22Rv1 (cell line): Measurements from ENCODE around the gene SENP8.

ENCODE experiments used
- H3K27ac ChIP-seq: fragments of 450-650 bp; 2 replicates; pipeline ENCODE4 v1.5.1; 2017
- ZFX ChIP-seq: fragments of 450-650 bp; IDR thresholded peaks from 2 replicates; pipeline ENCODE4 v1.6.1; 2017; ENCODE audit warnings: antibody characterized with exemption, borderline replicate concordance
- TF ChIP-seq, protein P1 (sequence below): fragments of 450-650 bp; IDR thresholded peaks from 2 replicates; pipeline ENCODE4 v1.5.1; 2017; ENCODE audit warnings: mild to moderate bottlenecking

The SENP8 gene

DNA sequence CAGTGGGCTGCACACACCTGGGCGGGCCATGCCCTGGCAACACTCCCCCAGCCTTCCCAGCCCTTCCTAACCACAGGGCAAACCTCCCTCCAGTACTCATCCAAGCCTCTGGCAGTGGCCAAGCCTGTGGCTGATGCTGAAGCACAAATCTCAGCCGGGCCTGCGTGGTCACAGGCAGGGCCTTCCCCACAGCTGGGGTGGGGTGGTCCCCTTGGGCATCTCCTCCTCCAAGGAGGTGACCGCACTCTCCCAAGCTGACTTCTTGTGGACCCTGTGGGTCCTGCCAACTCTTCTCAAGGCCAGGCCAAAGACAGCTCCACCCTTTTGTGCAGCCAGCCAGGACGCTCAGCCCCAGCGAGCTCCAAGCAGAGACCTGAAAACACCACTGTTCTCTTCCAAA, 58.0 kb downstream of the SENP8 start:
- TF ChIP-seq ZFX: no peak
- TF ChIP-seq, protein P1, sequence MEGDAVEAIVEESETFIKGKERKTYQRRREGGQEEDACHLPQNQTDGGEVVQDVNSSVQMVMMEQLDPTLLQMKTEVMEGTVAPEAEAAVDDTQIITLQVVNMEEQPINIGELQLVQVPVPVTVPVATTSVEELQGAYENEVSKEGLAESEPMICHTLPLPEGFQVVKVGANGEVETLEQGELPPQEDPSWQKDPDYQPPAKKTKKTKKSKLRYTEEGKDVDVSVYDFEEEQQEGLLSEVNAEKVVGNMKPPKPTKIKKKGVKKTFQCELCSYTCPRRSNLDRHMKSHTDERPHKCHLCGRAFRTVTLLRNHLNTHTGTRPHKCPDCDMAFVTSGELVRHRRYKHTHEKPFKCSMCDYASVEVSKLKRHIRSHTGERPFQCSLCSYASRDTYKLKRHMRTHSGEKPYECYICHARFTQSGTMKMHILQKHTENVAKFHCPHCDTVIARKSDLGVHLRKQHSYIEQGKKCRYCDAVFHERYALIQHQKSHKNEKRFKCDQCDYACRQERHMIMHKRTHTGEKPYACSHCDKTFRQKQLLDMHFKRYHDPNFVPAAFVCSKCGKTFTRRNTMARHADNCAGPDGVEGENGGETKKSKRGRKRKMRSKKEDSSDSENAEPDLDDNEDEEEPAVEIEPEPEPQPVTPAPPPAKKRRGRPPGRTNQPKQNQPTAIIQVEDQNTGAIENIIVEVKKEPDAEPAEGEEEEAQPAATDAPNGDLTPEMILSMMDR: no peak
- no peak overlapping the region for H3K27ac ChIP-seq

- no peak overlapping the region for H3K27ac ChIP-seq
- TF ChIP-seq ZFX: no peak
- TF ChIP-seq, protein P1: no peak
Observed at GRCh38 chr15:72176743-72177142, 58.5 kb downstream of the SENP8 start.

DNA sequence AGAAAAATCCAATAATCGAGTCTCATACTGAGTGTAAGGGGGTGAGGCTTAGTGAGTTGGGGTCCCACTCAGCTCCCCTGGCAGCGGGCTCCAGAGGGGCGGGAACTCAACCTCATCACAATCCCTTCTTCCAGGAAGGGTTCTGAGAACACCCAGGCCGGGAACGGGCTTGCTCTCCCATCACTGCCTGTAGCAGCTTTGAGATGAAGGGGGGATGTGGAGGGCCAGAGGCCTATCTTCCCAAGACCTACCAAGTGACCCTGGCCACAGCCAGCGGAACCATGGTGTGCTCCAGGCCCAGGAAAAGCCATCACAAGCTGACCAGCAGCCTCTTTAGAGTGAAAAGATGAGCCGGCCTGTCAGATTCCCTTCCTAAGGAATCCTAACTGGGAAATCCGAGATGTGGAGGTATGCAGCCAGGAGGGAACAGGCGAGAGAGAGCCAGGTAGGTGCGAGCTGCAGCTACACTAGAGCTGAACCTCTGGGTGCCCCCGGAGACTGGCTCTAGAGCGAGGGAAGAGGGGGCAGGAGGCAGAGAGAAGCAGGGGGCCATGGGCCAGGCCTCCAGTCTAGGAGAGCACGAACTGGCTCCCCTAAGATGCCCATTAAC, 60.9 kb downstream of the SENP8 start:
- no peak overlapping the region for H3K27ac ChIP-seq

DNA sequence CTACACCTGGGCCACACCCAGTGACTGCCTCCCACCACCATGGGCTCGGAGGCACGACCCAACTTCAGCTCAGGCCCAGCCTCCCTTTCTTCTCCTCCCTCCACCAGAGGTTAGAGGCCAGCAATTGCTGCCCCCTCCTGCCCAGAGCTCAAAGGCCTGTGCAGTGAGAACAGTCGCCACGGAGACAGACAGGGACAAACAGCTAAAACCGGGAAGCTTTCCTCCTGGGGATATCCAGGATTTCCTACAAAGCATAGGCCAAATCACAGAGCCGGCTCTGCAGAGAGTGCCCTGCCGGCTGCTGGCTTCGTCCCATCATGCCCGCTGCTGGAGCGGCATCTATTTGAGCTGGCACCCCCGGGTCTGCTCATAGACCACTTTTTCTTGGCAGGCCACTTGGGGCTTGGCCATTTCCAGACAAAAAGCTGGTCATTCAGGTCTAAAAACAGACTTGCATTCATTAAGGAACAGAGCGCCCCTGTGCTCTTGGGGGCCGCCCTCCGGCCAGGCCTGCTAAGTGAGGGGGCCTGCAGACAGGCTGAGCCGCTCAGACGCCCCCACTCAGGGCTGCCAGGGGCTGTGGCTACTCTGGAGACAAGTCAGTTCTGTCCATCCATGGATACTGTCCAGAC, 61.9 kb downstream of the SENP8 start:
- H3K27ac ChIP-seq: no peak overlapping the region
- no peak for TF ChIP-seq ZFX
- TF ChIP-seq, protein P1: no peak

More for the DNA sequence above, 60.9 kb downstream of the SENP8 start:
- TF ChIP-seq ZFX: no peak
- TF ChIP-seq, protein P1: no peak

DNA sequence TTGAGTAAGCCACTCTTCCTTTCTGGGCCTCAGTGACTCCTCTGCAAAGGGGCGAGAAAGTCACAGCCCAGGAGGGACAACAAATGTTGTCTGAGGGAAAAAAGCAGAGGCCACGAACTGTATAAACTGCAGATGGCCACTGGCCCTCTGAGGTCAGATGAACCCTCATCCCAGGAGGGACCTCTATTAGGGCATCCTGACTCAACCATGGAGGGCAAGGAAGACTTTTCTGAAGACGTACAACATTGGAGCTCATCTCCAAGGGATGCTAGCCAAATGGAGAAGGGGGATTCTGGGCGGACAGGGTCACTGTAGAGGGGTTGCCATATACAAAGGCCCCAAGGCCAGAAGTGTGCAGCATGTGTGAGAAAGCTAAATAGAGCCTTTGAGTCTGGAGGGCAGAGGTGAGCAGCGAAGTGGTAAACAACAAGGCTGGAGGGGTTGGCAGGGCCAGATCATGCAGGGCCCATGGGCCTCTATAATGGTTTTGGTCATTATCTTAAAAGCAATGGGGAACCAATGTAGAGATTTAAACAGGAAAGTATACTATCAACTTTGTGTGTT, 62.6 kb downstream of the SENP8 start:
- no peak overlapping the region for H3K27ac ChIP-seq

DNA sequence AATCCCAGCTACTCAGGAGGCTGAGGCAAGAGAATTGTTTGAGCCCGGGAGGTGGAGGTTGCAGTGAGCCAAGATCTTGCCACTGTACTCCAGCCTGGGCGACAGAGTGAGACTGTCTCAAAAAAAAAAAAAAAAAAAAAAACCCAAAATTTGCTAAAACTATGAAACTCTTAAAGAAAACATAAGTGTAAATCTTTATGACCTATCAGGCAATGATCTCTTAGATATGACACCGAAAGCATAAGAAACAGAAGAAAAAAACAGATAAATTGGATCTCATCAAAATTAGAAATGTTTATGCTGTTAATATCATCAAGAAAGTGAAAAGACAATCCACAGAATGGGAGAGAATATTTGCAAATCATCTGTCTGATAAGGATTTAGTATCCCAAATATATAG, 64.0 kb downstream of the SENP8 start:
- H3K27ac ChIP-seq: no peak overlapping the region
- no peak for TF ChIP-seq ZFX
- TF ChIP-seq, protein P1: no peak

More for the DNA sequence above, 62.6 kb downstream of the SENP8 start:
- TF ChIP-seq, protein P1: no peak
- no peak for TF ChIP-seq ZFX

DNA sequence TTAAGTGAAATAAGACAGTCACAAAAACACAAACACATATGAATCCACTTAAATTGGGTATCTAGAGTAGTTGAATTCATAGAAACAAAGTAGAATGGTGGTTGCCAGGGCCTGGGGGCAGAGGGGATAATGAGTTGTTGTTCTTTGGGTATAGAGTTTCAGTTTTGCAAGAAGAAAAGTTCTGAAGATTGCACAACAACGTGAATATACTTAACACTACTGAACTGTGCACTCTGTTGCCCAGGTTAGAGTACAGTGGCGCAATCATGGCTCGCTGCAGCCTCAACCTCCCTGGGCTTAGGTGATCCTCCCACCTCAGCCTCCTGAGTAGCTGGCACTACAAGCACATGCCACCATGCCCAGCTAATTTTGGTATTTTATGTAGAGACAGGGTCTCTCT, 64.5 kb downstream of the SENP8 start:
- TF ChIP-seq, protein P1: no peak
- no peak for TF ChIP-seq ZFX
- no peak overlapping the region for H3K27ac ChIP-seq
